SW480 (cell line): ENCODE measurements around the gene SCAI.
"Not testable (repeated sequence)": the region's sequence is repeated elsewhere in the genome, so short reads cannot be mapped to it uniquely, and the experiment has no call there.

Experiments used
- DNase-seq: peaks from one replicate; pipeline ENCODE4 v3.0.0-alpha.2; 2016; ENCODE audit warnings: low spot score

The SCAI gene

DNA sequence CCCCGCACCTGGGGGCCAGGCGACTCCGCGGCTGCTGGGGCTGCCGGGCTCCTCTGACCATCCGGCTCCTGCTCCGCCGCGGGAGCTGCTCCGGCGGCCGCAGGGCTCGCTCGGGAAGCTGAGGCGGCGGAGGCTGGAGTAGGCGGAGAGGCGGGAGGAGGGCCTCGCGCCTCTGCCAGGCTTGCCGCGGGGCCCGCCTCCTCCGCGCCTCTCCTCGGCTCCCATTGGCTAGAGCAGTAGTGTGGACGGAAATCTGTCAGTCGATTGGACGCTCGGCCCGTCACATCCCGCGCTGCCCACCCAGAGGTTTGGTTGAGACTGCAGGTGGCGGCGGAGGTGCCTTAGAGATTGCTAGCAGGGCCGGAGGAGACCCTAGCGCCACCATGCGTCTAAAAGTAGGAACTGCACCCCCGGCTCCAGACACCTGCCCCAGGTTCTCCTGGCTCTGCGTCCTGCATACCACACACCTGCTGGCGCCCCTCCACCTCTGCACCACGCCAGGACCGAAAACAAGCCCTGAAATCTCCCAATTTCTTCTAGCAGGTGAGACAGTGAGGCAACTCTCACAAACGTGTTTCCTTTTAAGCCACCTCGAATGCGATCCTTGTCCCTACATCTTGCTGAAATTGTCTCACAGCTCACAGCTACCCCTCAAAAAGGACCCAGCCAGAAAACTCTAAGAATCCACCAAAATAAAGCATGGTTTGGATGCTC lies at the start of gene SCAI:
Gene SCAI, minus strand, starts transcription at position 152 of the 714 bp plus-strand sequence. Its CDS starts 91 bp downstream, at position 61.
- DNase-seq = peak; percentile 99

DNA sequence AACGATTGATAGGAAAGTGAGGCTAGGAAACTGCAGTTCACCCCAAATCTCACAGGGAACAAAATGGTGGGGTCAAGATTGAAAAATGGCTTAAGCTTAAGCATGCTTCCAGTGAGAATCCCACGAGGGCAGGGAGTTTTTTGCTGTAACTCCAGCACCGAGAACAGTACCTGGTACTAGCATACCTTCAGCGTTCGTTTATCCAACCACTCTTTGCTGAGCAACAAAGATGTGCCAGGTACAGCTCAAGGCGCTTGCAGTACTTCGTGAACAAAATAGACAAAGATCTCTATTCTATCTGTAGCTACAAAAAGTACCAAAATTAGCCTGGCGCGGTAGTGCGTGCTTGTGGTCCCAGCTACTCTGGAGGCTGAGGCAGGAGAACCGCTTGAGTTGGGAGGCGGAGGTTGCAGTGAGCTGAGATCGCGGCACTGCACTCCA lies 47.1 kb upstream of the SCAI start:
- no peak for DNase-seq

DNA sequence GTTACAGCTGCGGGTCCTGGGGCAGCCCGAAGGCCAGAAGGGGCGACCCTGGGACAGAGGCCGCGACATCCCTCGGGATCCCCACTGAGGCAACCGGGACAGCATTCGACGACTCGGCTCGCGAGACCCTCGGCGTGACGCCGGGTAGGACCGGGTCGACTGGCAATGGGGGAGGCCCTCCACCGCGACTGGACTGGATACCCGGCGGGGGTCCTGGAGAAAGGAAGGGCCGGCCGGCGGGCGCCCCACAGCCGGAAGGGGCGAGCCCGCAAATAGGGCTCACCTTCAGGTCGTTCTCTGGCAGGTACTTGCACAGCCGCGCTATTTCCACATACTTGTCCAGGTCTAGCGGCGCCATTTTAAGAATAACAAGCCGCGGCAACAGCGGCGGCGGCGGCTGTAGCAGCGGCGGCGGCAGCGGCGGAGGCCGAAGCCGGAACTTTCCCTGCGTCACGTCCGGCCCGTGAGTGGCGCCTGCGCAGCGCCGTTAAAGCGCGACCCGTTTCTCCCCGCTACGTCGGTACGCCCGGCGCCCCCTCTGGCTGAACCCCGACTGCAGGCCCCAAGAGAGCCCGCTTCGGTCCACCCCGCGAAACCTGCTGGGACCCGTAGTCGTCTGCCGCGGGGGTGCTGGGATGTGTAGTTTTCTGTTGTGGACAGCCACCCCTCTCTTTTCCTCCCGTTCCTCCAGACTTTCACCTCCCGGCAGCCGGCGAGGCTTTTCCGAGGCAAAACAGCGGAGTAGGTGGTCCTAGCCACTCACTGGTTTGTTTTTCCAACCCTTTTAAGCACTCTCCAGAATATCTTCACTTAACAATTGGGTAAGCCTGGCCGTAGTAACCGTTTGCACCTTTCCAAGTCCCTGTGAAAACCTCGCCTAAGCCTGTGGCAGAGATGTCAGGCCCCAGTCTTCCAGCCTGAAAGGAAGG lies 46.3 kb upstream of the SCAI start, which contains the start of gene PPP6C:
Gene PPP6C, minus strand, starts transcription at position 443 of the 929 bp plus-strand sequence. Its CDS starts 85 bp downstream, at position 358.
- peak; percentile 95 for DNase-seq

DNA sequence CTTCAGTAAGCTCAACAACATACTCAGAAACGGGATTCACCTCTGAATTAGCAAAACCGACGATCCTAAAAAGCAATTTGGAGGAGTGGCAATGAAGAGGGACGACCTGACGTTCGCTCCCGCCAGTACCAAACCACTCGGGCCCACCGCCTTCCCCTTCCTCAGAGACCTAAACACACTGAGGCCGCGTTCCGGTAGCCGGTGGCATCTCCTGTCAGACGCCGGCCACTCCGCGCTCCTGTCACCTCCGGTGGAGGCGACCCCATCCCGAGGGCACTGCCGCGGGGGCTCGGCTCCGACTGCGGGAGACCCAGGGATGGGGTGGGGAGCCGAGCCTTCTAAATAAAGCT lies 45.7 kb upstream of the SCAI start:
- peak; percentile 20 for DNase-seq

DNA sequence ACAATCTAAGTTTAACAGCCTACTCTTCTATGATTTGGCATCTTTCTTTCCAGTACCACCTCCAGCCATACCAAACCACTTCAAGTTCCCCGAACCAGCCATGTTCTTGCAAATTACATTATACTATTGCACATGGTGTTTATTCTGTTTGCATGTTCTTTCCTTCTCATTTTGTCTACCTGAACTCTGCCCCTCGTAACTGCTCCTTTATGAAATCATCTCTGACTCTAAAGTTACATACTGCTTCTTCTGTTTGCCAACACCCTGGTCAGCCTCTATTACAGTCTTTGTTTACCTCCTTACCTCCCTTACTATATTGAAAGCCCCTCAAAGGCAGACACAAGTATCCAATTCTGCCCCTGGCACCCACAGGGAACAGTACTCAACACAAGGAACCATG lies 40.2 kb upstream of the SCAI start:
- DNase-seq = no peak

DNA sequence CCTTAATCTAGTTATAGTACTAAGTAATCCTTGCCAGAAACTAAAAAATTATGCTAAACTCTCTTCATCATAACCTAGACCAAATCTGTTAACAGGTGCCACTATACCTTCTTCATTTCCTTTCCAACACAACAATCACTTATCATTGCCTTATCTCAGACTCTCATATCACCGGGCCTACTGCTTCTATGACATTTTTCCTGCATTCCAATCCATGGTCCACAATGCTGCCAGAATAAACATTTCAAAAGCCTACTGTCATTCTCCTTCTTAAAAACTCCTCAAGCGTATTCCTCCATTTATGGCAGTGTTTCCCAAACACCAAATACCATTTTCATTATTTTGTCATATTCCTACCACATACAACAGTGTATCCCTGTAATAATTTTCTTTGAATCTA lies 39.7 kb upstream of the SCAI start:
- no peak for DNase-seq

DNA sequence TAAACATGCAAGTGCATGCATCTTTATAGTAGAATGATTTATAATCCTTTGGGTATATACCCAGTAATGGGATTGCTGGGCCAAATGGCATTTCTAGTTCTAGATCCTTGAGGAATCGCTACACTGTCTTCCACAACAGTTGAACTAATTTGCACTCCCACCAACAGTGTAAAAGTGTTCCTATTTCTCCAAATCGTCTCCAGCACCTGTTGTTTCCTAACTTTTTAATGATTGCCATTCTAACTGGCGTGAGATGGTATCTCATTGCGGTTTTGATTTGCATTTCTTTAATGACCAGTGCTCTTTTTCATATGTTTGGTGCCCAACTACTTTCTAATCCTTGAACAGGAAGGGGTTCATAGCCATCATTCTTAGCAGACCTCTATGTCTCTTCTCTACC lies 38.4 kb upstream of the SCAI start:
- DNase-seq = not testable (repeated sequence)

DNA sequence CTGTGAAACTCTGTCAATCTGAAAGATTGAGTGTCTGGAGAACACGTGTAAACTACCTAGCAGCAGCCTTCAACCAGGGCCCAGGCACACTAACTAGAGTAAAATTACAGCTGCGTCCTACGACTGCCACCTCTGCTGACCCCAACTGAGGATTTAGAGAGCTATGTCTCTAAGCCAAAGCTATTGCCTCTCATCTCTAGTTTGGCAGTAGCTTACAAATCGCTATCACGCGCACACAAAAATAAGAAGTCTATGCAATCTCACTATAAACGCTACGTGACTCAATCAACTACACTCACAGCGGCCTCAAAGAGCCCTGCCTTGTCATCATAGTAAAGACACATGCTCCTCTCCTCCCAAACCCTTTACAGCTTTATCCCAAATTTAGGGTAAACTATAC lies 37.5 kb upstream of the SCAI start:
- no peak for DNase-seq

DNA sequence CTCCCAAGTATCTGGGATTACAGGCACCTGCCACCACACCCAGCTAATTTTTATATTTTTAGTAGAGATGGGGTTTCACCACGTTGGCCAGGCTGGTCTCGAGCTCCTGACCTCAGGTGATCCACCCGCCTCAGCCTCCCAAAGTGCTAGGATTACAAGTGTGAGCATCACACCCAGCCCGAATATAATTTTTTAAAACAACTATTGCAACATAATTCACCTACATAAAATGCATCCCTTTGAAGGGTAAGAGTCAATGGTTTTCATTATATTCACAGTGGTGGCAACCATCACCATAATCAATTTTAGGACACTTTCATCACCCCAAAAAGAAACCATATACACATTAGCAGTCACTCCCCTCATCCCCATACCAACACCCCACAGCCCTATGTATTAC lies 36.4 kb upstream of the SCAI start:
- DNase-seq = not testable (repeated sequence)

DNA sequence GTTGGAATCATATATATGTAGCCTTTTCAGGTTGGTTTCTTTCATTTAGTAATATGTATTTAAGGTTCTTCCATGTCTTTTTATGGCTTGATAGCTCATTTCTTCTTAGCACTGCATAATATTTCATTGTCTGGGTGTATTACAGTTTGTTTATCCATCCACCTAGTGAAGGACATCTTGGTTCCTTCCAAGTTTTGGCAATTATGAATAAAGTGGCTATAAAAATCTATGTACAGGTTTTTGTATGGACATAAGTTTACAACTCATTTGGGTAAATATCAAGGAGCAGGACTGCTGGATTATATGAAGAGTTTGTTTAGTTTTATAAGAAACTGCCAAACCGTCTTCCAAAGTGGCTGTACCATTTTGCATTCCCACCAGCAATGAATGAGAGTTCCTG lies 34.6 kb upstream of the SCAI start:
- no peak for DNase-seq

DNA sequence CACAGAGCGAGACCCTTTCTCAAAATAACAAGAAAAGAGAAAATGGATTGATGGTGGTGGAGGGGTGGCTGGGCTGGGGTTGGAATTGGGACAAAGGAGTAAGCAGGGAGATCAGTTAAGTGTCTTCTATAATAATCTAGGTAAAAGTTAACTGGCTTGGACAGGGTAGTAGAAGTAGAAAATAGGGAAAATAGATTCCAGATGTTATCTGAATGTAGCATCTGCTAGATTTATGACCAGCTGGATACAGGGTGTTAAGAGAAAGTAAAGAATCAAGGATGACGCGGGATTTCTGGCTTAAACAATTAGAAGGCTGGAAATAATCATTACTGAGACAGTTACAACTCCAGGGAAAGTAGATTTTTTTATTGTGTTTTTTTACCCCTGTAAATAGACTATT lies 33.3 kb upstream of the SCAI start:
- no peak for DNase-seq

DNA sequence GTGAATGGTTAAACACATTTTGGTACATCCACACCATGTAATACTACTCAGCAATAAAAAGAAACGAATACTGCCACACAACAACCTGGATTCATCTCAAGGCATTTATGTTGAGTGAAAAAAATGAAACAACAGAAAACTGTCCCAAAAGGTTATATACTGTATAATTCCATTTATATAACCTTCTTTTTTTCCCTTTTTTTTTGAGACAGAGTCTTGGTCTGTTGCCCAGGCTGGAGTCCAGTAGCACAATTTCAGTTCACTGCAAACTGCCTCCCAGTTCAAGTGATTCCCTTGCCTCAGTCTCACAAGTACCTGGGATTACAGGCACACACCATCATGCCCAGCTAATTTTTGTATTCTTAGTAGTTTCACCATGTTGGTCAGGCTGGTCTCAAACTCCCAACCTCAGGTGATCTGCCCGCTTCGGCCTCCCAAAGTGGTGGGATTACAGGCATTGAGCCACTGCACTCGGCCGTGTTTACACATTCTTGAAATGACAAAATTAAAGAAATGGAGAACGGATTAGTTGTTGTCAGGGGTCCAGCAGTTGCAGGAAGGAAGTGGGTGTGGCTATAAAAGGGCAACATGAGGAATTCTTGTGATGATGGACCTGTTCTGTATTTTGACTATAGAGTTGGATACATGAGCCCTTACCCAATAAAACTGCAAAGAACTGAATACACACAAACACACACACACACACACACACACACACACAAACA lies 28.9 kb upstream of the SCAI start:
- DNase-seq = no peak

DNA sequence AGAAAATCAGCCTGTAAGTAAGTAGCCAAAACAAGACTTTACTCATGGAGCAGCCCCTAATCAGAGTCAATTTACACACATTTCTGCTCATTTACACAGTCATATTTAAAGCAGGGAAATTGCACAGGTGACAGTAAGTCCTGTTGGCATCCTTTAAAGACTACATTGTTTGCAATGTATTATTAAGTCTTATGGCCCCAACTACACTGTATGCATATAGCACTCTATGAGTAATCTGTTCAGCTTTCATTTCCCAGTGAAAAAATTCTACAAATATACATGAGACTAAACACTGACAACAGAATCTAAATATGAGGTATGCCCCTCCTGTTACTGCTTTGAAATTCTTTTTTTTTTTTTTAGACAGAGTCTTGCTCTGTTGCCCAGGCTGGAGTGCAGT lies 26.6 kb upstream of the SCAI start:
- no peak for DNase-seq

DNA sequence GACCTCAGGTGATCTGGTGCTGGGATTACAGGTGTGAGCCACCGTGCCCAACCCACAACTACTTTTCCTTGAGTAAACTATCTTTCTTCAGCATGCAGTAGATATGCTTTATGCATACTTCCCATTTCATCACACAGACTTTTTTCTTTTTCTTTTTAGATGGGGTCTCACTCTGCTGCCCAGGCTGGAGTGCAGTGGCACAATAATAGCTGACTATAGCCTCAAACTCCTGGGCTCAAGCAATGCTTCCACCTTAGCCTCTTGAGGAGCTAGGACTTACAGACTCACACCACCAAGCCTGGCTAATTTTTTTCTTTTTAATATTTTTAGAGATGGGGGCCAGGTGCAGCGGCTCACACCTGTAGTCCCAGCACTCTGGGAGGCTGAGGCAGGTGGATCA lies 23.4 kb upstream of the SCAI start:
- no peak for DNase-seq

DNA sequence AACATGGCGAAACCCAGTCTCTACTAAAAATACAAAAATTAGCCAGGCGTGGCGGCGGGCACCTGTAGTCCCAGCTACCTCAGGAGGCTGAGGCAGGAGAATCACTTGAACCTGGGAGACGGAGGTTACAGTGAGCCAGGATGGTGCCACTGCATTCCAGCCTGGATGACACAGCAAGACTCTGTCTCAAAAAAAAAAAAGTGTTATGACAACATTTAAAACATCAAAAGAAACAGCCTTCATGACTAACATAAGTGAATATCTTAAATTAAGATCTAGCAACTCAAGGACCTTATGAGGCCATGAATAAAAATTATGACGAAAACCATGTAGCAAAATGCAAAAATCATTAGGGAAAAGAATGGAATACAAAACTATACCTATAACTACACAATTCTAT lies 19.6 kb upstream of the SCAI start:
- DNase-seq = peak; percentile 23

DNA sequence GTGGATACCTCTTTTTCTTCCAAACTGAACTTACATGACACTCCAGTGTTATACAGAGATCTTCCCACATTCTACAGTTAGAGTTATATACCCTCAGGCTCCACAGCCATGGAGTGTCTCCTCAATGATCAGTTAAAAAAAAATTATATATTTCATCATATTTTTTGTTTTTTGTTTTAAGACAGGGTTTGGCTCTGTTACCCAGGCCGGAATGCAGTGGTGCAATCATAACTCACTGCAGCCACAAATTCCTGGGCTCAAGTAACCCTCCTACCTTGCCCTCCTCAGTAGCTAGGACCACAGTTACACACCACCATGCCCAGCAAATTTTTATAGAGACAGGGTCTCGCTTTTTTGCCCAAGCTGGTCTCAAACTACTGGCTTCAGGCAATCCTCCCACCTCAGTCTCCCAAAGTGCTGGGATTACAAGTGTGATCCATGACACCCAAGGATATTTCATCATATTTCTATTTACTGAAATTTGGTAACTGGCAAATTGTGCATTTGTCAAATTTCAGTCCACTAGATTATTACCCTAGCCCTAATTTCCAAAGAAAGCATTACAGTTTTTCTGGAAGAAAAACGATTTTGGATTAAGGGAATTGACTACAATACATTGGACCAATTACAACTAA lies 18.1 kb upstream of the SCAI start:
- DNase-seq = no peak

DNA sequence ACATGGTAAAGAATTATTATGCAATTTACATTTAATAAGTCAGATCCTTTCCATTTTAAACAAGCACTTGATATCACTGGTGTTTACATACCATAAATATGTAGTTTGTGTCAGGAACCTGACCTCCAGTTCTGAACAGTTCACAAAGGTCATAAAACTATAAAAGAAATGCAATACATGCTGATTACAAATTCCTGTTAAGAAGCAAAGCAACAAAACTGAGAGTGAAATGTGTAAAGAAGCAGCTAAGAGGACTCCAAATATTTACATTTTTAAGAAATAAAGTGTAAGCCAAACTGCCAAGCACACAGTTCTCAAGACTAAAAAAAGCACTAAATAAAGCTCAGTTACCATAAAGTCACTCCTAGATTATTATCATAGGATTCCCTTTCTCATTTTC lies 17.4 kb upstream of the SCAI start:
- no peak for DNase-seq

DNA sequence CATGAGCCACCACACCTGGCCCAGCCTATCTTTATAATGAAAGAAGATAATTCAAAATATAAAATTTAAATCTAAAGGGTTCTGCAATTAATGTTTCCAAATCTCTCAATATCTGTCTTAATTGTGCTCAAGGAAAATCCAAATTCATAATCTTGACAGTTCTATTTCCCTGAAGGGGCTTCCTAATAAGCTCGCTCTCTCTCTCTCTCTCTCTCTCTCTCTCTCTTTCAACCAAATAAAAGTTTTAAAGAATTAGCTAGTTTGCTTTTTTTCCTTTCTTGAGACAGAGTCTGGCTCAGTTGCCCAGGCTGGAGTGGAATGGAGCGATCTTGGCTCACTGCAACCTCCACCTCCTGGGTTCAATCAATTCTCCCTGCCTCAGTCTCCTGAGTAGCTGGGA lies 13.2 kb upstream of the SCAI start:
- DNase-seq = no peak

DNA sequence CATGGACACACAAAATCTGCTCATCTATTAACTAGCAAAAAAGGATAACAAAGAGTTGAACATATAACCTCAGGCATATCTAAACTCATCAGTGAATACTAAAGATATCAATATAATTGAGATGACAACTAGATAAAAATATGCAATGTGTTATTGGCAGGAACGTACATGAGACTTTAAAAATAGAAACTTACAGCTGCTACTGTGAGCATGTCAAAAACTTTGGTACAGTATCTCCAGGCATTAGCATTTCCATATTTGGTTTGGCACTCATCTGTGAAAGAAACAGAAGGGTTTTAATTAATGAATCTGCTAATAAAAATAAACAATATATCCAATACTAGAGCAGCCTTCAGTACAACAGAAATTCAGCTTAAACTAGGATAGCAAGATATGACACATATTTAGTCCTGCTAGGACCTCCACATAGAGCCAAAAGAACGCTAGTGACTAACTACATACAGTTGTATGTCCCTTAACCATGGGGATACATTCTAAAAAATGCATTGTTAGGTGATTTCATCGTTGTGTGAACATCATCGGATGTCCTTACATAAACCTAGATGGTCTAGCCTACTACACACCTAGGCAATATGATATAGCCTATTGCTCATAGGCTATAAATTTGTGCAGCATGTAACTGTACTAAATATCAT lies 10.5 kb upstream of the SCAI start:
- no peak for DNase-seq

DNA sequence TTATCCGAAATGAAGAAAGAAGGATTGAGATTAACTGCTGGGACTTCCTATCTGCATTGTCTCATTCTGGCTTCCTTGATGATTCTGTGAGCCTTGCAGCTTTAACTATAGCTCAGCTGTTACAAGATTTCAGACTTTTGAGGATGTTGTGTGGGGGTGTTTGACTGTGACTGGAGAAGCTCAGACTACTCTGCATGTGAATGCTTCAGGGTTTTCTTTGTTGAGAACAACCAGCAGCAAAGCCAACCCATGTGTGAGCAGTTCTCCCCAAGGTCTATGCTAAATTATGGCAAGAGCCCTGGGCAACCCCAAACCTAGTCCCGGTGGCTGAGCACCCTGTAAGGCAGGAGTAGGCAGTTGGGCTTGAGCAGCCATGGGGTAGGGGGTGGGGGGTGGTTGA lies 8.4 kb upstream of the SCAI start:
- DNase-seq = no peak
